Activated effector memory CD4-positive, alpha-beta T cell treated with anti-CD3 and anti-CD28 coated beads, Interleukin-2, amount 50 U/mL, for 16 hours (primary cell): ENCODE results near the gene PACS1.
"Not testable (repeated sequence)": the region's sequence is repeated elsewhere in the genome, so short reads cannot be mapped to it uniquely, and the experiment has no call there.

Source experiments
- DNase-seq: peaks from one replicate; pipeline ENCODE4 v3.0.0-alpha.2; 2020

The PACS1 gene

GRCh38 chr11:66112041-66112491 lies 42.0 kb downstream of the PACS1 start:
- DNase-seq: no peak

- no peak for DNase-seq
Measured at GRCh38 chr11:66112601-66113499, 42.8 kb downstream of the PACS1 start.

- DNase-seq: not testable (repeated sequence)
Measured at GRCh38 chr11:66114957-66115356, 44.9 kb downstream of the PACS1 start.

GRCh38 chr11:66115638-66116301 lies 45.7 kb downstream of the PACS1 start:
- no peak for DNase-seq

- DNase-seq: no peak
Measured at GRCh38 chr11:66116576-66117361, 46.7 kb downstream of the PACS1 start.

- no peak for DNase-seq
Measured at GRCh38 chr11:66118847-66119246, 48.8 kb downstream of the PACS1 start.

- no peak for DNase-seq
Measured at GRCh38 chr11:66119348-66120133, 49.5 kb downstream of the PACS1 start.

GRCh38 chr11:66121466-66121865 lies 51.4 kb downstream of the PACS1 start:
- DNase-seq: no peak

- DNase-seq: no peak
Measured at GRCh38 chr11:66123902-66124301, 53.8 kb downstream of the PACS1 start.

- DNase-seq: no peak
Measured at GRCh38 chr11:66124564-66124963, 54.5 kb downstream of the PACS1 start.

- no peak for DNase-seq
Measured at GRCh38 chr11:66126064-66126463, 56.0 kb downstream of the PACS1 start.

- peak; percentile 84 for DNase-seq
Measured at GRCh38 chr11:66126808-66127555, 56.9 kb downstream of the PACS1 start.

GRCh38 chr11:66130978-66131377 lies 60.9 kb downstream of the PACS1 start:
- DNase-seq: no peak

GRCh38 chr11:66131937-66132632 lies 62.0 kb downstream of the PACS1 start:
- DNase-seq: no peak

- DNase-seq: no peak
Measured at GRCh38 chr11:66133216-66133775, 63.2 kb downstream of the PACS1 start.

- no peak for DNase-seq
Measured at GRCh38 chr11:66136752-66137123, 66.7 kb downstream of the PACS1 start.

- DNase-seq: no peak
Measured at GRCh38 chr11:66139817-66140404, 69.8 kb downstream of the PACS1 start.

GRCh38 chr11:66142370-66143263 lies 72.5 kb downstream of the PACS1 start:
- DNase-seq: no peak

GRCh38 chr11:66143264-66143566 lies 73.1 kb downstream of the PACS1 start:
- DNase-seq: no peak
